Gastroesophageal sphincter (tissue), 4 donors: Measurements from ENCODE around the gene GAS2L3. TPM values are rescaled to one million over a fixed set of nuclear protein-coding genes. Genes with fewer than 3 reads are reported as not detected.
"Not testable (repeated sequence)": the region's sequence is repeated elsewhere in the genome, so short reads cannot be mapped to it uniquely, and the experiment has no call there.

Experiments
- ATAC-seq: fragments of 150-250 bp; one replicate; pipeline ENCODE4 v1.9.1; 2016; ENCODE audit warnings: mild to moderate bottlenecking, moderate library complexity
- H3K27ac ChIP-seq, 4 donors: fragments of 200-600 bp; sonication (generic) in 3 of 4; 1 replicate in 3 of 4; 2 replicates in 1 of 4; pipeline ENCODE4 v1.5.1; 2016 to 2019
- H3K27me3 ChIP-seq: fragments of 200-600 bp; sonication (generic); one replicate; pipeline ENCODE4 v1.5.1; 2019
- H3K36me3 ChIP-seq, 2 donors: fragments of 200-600 bp; sonication (generic); one replicate each; pipeline ENCODE4 v1.5.1; 2019; ENCODE audit warnings: control low read depth in 1 of 2
- H3K4me1 ChIP-seq, 3 donors: fragments of 200-600 bp; sonication (generic); 1 replicate in 2 of 3; 2 replicates in 1 of 3; pipeline ENCODE4 v1.5.1; 2016 to 2019; ENCODE audit warnings: control low read depth in 2 of 3
- H3K4me3 ChIP-seq, 2 donors: fragments of 200-600 bp; sonication (generic); one replicate each; pipeline ENCODE4 v1.5.1; 2019; ENCODE audit warnings: mild to moderate bottlenecking in 1 of 2, moderate library complexity in 1 of 2
- H3K9me3 ChIP-seq, 3 donors: fragments of 200-600 bp; sonication (generic); one replicate each; pipeline ENCODE4 v1.5.1; 2017 to 2019; ENCODE audit warnings: control low read depth in 2 of 3
- CTCF ChIP-seq, 4 experiments: fragments of 200-600 bp in 2 of 4; fragments of 450-650 bp in 2 of 4; sonication (generic) in 1 of 4; IDR thresholded peaks; one replicate each; pipeline ENCODE4 v1.5.1; 2017 to 2019; ENCODE audit warnings: antibody characterized with exemption in 4 of 4, mild to moderate bottlenecking in 2 of 4, moderate library complexity in 2 of 4
- EP300 ChIP-seq: sonication (generic); formaldehyde crosslinking; IDR thresholded peaks from one replicate; pipeline ENCODE4 v1.6.1; 2017; ENCODE audit warnings: antibody characterized with exemption, mild to moderate bottlenecking
- POLR2A ChIP-seq, 2 donors: fragments of 450-650 bp; IDR thresholded peaks; one replicate each; pipeline ENCODE4 v1.6.1; 2017; ENCODE audit warnings: antibody characterized with exemption in 2 of 2, mild to moderate bottlenecking in 2 of 2, moderate library complexity in 1 of 2
- POLR2AphosphoS5 ChIP-seq: sonication (generic); formaldehyde crosslinking; IDR thresholded peaks from one replicate; pipeline ENCODE4 v1.6.1; 2017; ENCODE audit warnings: antibody characterized with exemption
- WGBS, 2 donors: methylation state at CpG; one replicate each; pipeline ENCODE4 v1.1.5; 2018; ENCODE audit warnings: low coverage in 1 of 2; 5-methylcytosine and 5-hydroxymethylcytosine counted together
- total RNA-seq, 4 donors: library from RNA; depleted of rRNA; stranded (reverse); fragments of >200 nt; gene quantifications; one replicate each; pipeline ENCODE4 v1.1.0, GENCODE V29; 2016

GAS2L3 gene
- total RNA-seq, 4 donors from 2014 or later = 2.5 to 6.5 (median 3.6) TPM

GRCh38 chr12:100553936-100554335 is 19.5 kb upstream of the GAS2L3 start:
- Histone ChIP-seq H3K36me3 (no peaks in the 10 kb centered on the region), H3K27ac (no peak overlapping the region), H3K4me3 (no peak overlapping the region), H3K27me3 (no peaks in the 10 kb centered on the region), H3K4me1 (peaks cover 0 to 6% (median 0%) of the 10 kb centered on the region in 3 donors), H3K9me3 (no peaks in the 10 kb centered on the region)
- 59 to 68% methylated on average over 3 of the region's 3 CpGs for WGBS, 2 donors
- TF ChIP-seq POLR2A (IDR thresholded peaks at IDR 0.05) (no peak), CTCF (IDR thresholded peaks at IDR 0.05) (no peak), POLR2AphosphoS5 (no peak), EP300 (no peak)
- no peak for ATAC-seq

- no peak overlapping the region for H3K27ac ChIP-seq
- WGBS, 2 donors = 0% methylated on average over 1 of the region's 1 CpG
- H3K27me3 ChIP-seq = no peaks in the 10 kb centered on the region
- peak; percentile 71 for ATAC-seq
- no peaks in the 10 kb centered on the region for H3K9me3 ChIP-seq
- no peak overlapping the region for H3K4me3 ChIP-seq
- peak; percentile 75 to 98 (median 88) for TF ChIP-seq CTCF (IDR thresholded peaks at IDR 0.05)
- TF ChIP-seq EP300 = no peak
- H3K4me1 ChIP-seq = peaks cover 0 to 6% (median 0%) of the 10 kb centered on the region in 3 donors
- no peaks in the 10 kb centered on the region for H3K36me3 ChIP-seq
These were observed 18.8 kb upstream of the GAS2L3 start for GRCh38 chr12:100554608-100555077.

GRCh38 chr12:100555722-100556121 is 17.8 kb upstream of the GAS2L3 start:
- ATAC-seq = peak; percentile 60
- Histone ChIP-seq H3K4me1 (peaks cover 0 to 6% (median 0%) of the 10 kb centered on the region in 3 donors), H3K27ac (no peak overlapping the region), H3K4me3 (no peak overlapping the region), H3K36me3 (no peaks in the 10 kb centered on the region), H3K27me3 (no peaks in the 10 kb centered on the region), H3K9me3 (no peaks in the 10 kb centered on the region)
- TF ChIP-seq EP300 (no peak), POLR2AphosphoS5 (peak; percentile 27)
- WGBS, 2 donors = 54 to 56% methylated on average over 2 of the region's 2 CpGs

GRCh38 chr12:100557357-100557756 is 16.1 kb upstream of the GAS2L3 start:
- Histone ChIP-seq H3K4me3 (no peak overlapping the region), H3K36me3 (no peaks in the 10 kb centered on the region), H3K4me1 (peaks cover 0 to 6% (median 0%) of the 10 kb centered on the region in 3 donors), H3K27me3 (no peaks in the 10 kb centered on the region), H3K27ac (no peak overlapping the region), H3K9me3 (no peaks in the 10 kb centered on the region)
- ATAC-seq = no peak
- TF ChIP-seq POLR2A (IDR thresholded peaks at IDR 0.05) (no peak), EP300 (no peak), POLR2AphosphoS5 (no peak), CTCF (IDR thresholded peaks at IDR 0.05) (no peak)
- 94 to 100% methylated on average over 1 to 2 of the region's 2 CpGs for WGBS, 2 donors

- not testable (repeated sequence) for H3K4me1 ChIP-seq, H3K9me3 ChIP-seq, H3K27me3 ChIP-seq, H3K27ac ChIP-seq, H3K4me3 ChIP-seq, H3K36me3 ChIP-seq, ATAC-seq
- WGBS, 2 donors = no CpG with 5 or more reads among the region's 21 CpGs
These were observed 14.2 kb upstream of the GAS2L3 start for GRCh38 chr12:100559261-100559660.

- Histone ChIP-seq H3K36me3 (no peaks in the 10 kb centered on the region), H3K4me3 (no peak overlapping the region), H3K27ac (no peak overlapping the region), H3K4me1 (no peaks in the 10 kb centered on the region), H3K9me3 (no peaks in the 10 kb centered on the region), H3K27me3 (no peaks in the 10 kb centered on the region)
- ATAC-seq = peak; percentile 43
- WGBS, 2 donors = 30 to 39% methylated on average over 2 of the region's 2 CpGs
- TF ChIP-seq POLR2AphosphoS5 (no peak), EP300 (no peak), POLR2A (IDR thresholded peaks at IDR 0.05) (no peak), CTCF (IDR thresholded peaks at IDR 0.05) (no peak)
These were observed 9.4 kb upstream of the GAS2L3 start for GRCh38 chr12:100564090-100564489.
